ENCODE results near the gene COL1A2. TPM values are rescaled to one million over a fixed set of nuclear protein-coding genes. Genes with fewer than 3 reads are reported as not detected.

COL1A2 gene
- total RNA-seq, 1 donor from 2014 or later: 169 TPM

- no peak overlapping the region for H3K4me3 Mint-ChIP-seq (ENCODE audit: unreplicated experiment)
- no peaks in the 10 kb centered on the region for H3K9me3 Mint-ChIP-seq (ENCODE audit: unreplicated experiment)
- H3K27me3 Mint-ChIP-seq (ENCODE audit: unreplicated experiment): peaks cover 3% of the 10 kb centered on the region
- no peaks in the 10 kb centered on the region for H3K4me1 Mint-ChIP-seq (ENCODE audit: unreplicated experiment)
- no peak for DNase-seq (ENCODE audit: low spot score)
- H3K27ac Mint-ChIP-seq (ENCODE audit: unreplicated experiment): no peak overlapping the region
- no peak for TF ChIP-seq CTCF (IDR thresholded peaks at IDR 0.05; ENCODE audit: unreplicated experiment)
- no peaks in the 10 kb centered on the region for H3K36me3 Mint-ChIP-seq (ENCODE audit: low read depth, unreplicated experiment)
These were observed 41.8 kb upstream of the COL1A2 start for GRCh38 chr7:94352887-94353286.

- no peak for TF ChIP-seq CTCF (IDR thresholded peaks at IDR 0.05; ENCODE audit: unreplicated experiment)
- no peak overlapping the region for H3K4me3 Mint-ChIP-seq (ENCODE audit: unreplicated experiment)
- H3K27ac Mint-ChIP-seq (ENCODE audit: unreplicated experiment): no peak overlapping the region
- no peaks in the 10 kb centered on the region for H3K36me3 Mint-ChIP-seq (ENCODE audit: low read depth, unreplicated experiment)
- no peaks in the 10 kb centered on the region for H3K9me3 Mint-ChIP-seq (ENCODE audit: unreplicated experiment)
- H3K27me3 Mint-ChIP-seq (ENCODE audit: unreplicated experiment): peaks cover 4% of the 10 kb centered on the region
- DNase-seq (ENCODE audit: low spot score): no peak
- no peaks in the 10 kb centered on the region for H3K4me1 Mint-ChIP-seq (ENCODE audit: unreplicated experiment)
These were observed 39.7 kb upstream of the COL1A2 start for GRCh38 chr7:94354953-94355352.

- Mint-ChIP-seq H3K27ac (ENCODE audit: unreplicated experiment) (no peak overlapping the region), H3K4me1 (ENCODE audit: unreplicated experiment) (no peaks in the 10 kb centered on the region), H3K4me3 (ENCODE audit: unreplicated experiment) (no peak overlapping the region), H3K27me3 (ENCODE audit: unreplicated experiment) (peaks cover 4% of the 10 kb centered on the region), H3K9me3 (ENCODE audit: unreplicated experiment) (no peaks in the 10 kb centered on the region), H3K36me3 (ENCODE audit: low read depth, unreplicated experiment) (no peaks in the 10 kb centered on the region)
- DNase-seq (ENCODE audit: low spot score): no peak
- TF ChIP-seq CTCF (IDR thresholded peaks at IDR 0.05; ENCODE audit: unreplicated experiment): no peak
These were observed 39.2 kb upstream of the COL1A2 start for GRCh38 chr7:94355454-94355853.

GRCh38 chr7:94357076-94357475 lies 37.6 kb upstream of the COL1A2 start:
- Mint-ChIP-seq H3K36me3 (ENCODE audit: low read depth, unreplicated experiment) (no peaks in the 10 kb centered on the region), H3K4me3 (ENCODE audit: unreplicated experiment) (no peak overlapping the region), H3K27ac (ENCODE audit: unreplicated experiment) (no peak overlapping the region), H3K4me1 (ENCODE audit: unreplicated experiment) (no peaks in the 10 kb centered on the region), H3K9me3 (ENCODE audit: unreplicated experiment) (no peaks in the 10 kb centered on the region), H3K27me3 (ENCODE audit: unreplicated experiment) (peaks cover 4% of the 10 kb centered on the region)
- DNase-seq (ENCODE audit: low spot score): no peak
- no peak for TF ChIP-seq CTCF (IDR thresholded peaks at IDR 0.05; ENCODE audit: unreplicated experiment)

- no peaks in the 10 kb centered on the region for H3K36me3 Mint-ChIP-seq (ENCODE audit: low read depth, unreplicated experiment)
- no peaks in the 10 kb centered on the region for H3K9me3 Mint-ChIP-seq (ENCODE audit: unreplicated experiment)
- H3K27me3 Mint-ChIP-seq (ENCODE audit: unreplicated experiment): peaks cover 2% of the 10 kb centered on the region
- no peak overlapping the region for H3K27ac Mint-ChIP-seq (ENCODE audit: unreplicated experiment)
- TF ChIP-seq CTCF (IDR thresholded peaks at IDR 0.05; ENCODE audit: unreplicated experiment): no peak
- DNase-seq (ENCODE audit: low spot score): no peak
- H3K4me1 Mint-ChIP-seq (ENCODE audit: unreplicated experiment): no peaks in the 10 kb centered on the region
- H3K4me3 Mint-ChIP-seq (ENCODE audit: unreplicated experiment): no peak overlapping the region
These were observed 33.8 kb upstream of the COL1A2 start for GRCh38 chr7:94360926-94361325.
